GM19395 (cell line): ENCODE measurements around the gene TMA7B.

Experiments
- ATAC-seq: cut with Tn5 transposase; IDR thresholded peaks from one replicate; pipeline ENCODE4 v1.9.1; 2021; ENCODE audit warnings: mild to moderate bottlenecking, moderate library complexity; ENCODE audit not compliant: unreplicated experiment

Gene TMA7B

DNA sequence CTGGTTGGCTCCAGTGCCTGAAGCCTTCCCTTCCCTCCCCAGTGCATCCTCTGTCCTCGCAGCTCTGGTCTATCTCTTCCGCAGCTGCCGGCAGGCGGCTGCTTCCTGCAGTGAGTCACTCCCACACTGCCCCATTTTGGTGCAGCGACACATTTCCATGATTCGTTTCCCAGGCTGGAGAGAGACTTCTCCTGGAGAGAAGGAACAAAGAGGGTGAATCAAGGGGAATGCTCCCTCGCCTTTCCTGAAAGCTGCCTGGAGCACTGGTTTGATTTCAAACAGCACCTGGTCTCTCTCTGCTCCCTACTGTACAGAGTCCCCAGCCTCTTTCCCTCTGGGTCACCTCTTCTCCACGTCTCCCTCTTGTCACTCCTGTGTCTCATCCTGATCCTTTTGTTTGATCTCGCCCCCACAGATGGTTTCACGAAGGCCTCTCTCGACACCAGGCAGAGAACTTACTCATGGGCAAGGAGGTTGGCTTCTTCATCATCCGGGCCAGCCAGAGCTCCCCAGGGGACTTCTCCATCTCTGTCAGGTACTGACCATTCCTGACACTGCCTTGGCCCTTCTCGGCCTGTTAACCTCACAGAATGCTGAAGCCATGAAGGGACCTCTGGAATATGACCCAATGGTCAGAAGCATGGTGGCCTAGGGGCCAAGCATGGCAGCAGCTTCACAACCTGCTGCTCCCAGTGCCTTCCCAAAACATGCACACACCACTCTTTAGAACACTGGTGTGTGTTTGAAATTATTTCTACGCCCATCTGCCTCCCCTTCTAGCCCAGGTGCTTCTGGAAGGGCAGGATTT is at the start of gene TMA7B:
Gene TMA7B (plus strand): TSS at position 758 of the 808 bp plus-strand sequence. CDS start 3,978 bp downstream, outside the sequence.
- ATAC-seq, result no peak

GRCh38 chr22:39910876-39911613 is 49.2 kb upstream of the TMA7B start:
- ATAC-seq, result no peak

DNA sequence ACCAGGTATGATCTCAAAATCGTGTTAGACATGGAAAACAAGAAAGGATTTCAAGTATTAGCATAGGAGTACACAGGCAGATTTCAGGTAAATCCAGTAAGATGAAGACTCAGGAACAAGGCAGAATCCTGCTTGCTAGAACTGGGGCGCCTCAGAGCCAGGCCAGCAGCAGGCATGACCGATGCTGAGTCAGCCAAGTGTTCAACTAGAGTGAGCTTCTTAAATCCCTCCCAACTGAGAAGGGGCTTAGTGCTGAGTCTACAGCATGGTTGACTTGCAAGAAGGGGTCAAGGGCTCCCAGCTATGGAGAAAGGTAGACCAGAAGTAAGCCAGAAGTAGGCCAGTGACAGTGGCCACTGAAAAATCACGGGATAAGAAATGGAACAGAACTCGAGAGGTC is 46.9 kb upstream of the TMA7B start:
- ATAC-seq, result no peak

GRCh38 chr22:39913886-39914285 is 46.3 kb upstream of the TMA7B start:
- ATAC-seq, result no peak

GRCh38 chr22:39914584-39914983 is 45.6 kb upstream of the TMA7B start:
- no peak for ATAC-seq

GRCh38 chr22:39915295-39915726 is 44.9 kb upstream of the TMA7B start:
- ATAC-seq, result no peak

GRCh38 chr22:39916496-39916895 is 43.7 kb upstream of the TMA7B start:
- ATAC-seq, result no peak

GRCh38 chr22:39917197-39917643 is 43.0 kb upstream of the TMA7B start:
- no peak for ATAC-seq

DNA sequence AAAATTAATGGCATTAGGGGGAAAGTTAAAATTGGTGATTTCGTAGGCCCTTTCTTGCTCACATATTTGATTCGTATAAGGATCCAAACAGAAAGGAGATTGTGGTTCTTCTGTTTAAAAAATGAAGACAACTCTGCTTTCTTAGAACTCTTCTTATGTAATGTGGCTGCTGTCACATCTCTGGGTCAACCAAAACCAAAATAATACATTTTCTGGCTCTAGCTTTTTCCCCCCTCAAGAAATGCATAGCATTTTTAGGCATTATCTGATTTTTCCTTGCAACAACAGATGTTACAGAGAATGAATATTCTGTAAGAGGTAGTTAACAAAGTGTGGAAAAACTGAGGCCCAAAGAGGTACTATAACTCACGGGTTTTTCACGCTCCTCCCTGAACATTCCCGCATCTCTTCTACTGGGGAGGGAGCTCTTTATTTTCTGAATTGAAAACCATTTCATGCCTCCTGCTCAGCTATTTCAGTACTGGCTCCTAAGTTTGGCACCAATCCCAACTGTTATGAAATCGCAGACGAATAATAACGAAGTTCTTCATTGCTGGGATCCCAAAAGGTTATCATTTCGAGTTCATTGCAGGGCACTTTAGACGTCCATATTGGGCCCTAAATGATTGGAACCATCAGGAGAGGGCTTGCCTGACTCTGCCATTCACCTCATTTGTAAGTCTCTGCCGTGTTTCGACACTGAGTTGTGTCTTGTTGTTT is 42.3 kb upstream of the TMA7B start:
- ATAC-seq, result no peak

- no peak for ATAC-seq
These were observed 40.0 kb upstream of the TMA7B start for GRCh38 chr22:39920134-39920743.

- ATAC-seq, result no peak
These were observed 36.5 kb upstream of the TMA7B start for GRCh38 chr22:39923696-39924095.

- ATAC-seq, result no peak
These were observed 35.9 kb upstream of the TMA7B start for GRCh38 chr22:39924286-39924685.

- no peak for ATAC-seq
These were observed 34.9 kb upstream of the TMA7B start for GRCh38 chr22:39925273-39925672.

DNA sequence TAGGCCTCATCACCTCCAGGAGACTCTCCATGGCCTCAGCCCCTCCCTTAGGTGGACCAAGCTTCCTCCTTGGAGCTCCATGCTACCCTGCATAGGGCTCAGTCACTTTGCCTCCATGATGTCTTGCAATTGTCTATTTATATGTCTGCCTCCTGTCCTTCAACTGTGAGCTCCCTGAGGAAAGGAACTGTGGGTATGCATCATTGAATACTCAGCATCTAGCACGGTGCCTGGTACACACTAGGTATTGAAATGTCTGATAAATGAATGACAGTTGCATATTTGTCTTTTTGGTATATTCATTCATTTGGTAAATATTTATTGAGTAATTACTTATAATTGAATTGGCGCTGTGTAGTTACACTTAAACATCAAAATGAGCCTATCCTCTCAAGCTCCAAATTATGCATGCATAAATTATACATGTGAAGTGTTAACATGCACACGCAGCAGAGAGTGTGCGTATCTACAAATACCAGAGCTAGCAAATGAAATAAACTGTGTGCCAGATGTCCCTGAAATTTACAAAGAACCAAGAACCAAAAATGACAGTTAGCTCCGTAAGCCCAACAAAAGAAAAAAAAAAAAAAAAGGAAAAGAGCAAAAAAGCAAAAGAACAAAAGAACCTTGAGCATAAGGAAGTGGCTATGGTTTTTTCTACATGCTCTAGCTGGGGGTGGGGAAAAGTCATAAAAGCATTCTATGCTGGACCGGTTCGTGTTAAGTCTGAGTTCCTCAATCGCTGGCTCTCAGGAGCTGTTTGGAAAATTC is 34.1 kb upstream of the TMA7B start:
- no peak for ATAC-seq

GRCh38 chr22:39926753-39927152 is 33.4 kb upstream of the TMA7B start:
- ATAC-seq, result no peak

GRCh38 chr22:39927544-39927943 is 32.7 kb upstream of the TMA7B start:
- no peak for ATAC-seq

DNA sequence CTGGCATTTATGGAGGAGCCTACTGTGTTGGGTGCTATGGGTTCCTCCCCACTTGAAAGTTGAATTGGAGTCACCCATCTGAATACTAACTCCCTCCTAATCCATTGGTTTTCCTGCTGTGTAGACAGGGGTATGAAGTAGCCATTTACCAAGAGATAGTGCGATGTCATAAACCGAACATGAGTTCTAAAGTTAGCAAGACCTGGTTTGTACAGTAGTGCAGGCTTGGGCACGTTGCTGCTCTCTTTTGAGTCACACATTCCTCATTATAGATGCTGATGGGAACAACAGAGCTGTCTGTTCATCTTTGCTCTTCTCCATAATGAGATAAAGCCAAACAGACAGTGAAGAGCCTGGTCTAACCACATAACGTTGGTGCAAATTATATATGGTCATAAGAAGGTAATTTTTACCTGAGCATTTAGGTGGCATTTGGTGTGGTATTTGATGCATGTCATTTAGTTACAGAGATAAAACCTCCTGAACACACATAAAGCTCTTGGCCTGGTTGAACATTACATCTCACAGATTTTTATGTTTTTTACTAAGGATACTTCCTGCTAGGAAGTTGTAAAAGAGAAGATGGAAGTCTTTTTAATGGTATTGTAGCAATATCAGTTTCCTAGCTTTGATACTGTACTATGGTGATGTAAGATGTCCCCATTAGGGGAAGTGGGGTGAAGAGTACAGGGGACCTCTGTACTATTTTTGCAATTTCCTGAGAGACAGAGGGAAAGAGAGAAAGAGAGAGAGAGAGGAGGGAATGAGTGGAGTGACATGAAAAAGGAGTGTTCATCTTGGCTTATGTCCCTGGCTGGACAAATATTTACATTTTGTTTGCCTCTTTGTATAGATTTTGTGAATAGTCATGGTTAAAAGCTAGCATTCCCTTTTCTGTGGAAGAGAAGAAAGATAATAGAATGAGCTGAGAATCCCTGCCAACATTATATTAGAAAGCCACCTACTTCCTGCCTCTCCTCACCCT is 31.4 kb upstream of the TMA7B start:
- no peak for ATAC-seq

- no peak for ATAC-seq
These were observed 28.9 kb upstream of the TMA7B start for GRCh38 chr22:39931251-39931650.

GRCh38 chr22:39932166-39932565 is 28.0 kb upstream of the TMA7B start:
- no peak for ATAC-seq
